G401.6 (cell line): Measurements from ENCODE around the gene KCNN1.
"Not testable (repeated sequence)": the region's sequence is repeated elsewhere in the genome, so short reads cannot be mapped to it uniquely, and the experiment has no call there.

ENCODE experiments used
- FAIRE-seq: peaks from 2 replicates; lab custom pipeline; 2012; peaks lifted over from hg19 to GRCh38; lab: Jason Lieb, UNC

The KCNN1 gene

GRCh38 chr19:18031401-18031800, 64.5 kb downstream of the KCNN1 start:
- FAIRE-seq: not testable (repeated sequence)

GRCh38 chr19:18032102-18032501, 65.2 kb downstream of the KCNN1 start:
- FAIRE-seq: not testable (repeated sequence)

DNA sequence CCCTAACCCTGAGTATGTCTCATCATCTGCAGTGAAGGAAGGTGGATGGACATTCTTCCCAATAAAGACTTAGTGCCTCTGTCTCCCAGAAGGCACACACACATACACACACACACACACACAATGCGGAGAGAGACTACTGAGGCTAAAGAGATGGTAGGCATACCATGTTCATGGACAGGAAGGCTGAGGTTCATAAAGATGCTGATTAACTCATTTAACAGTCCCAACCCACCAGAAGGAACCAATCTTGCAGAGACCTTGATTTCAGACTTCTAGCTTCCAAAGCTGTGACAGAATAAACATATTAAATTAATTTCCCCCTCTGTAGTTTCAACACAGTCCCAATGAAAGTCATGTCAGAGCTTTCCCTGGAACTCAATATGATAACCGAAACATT, 74.1 kb downstream of the KCNN1 start:
- FAIRE-seq: no peak

DNA sequence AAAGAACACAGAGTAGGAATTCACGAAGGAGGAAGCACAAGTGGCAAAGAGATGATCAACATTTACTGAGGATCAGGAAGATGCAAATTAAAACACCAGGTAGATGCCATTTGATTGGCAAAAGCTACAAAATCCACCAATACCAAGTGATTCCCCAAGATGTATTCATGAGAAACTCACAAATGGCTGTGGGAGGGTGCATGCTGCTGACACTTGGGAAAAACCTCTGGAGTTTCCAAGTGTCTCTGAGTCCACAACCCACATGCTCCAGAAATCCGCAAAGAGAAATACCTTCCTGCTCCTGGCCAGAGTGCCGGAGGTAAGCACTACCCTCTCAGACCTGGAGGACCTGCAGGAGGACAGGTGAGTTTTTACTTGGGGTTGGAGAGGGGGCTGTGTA, 76.8 kb downstream of the KCNN1 start:
- no peak for FAIRE-seq

GRCh38 chr19:18044825-18045304, 78.0 kb downstream of the KCNN1 start:
- FAIRE-seq: no peak

DNA sequence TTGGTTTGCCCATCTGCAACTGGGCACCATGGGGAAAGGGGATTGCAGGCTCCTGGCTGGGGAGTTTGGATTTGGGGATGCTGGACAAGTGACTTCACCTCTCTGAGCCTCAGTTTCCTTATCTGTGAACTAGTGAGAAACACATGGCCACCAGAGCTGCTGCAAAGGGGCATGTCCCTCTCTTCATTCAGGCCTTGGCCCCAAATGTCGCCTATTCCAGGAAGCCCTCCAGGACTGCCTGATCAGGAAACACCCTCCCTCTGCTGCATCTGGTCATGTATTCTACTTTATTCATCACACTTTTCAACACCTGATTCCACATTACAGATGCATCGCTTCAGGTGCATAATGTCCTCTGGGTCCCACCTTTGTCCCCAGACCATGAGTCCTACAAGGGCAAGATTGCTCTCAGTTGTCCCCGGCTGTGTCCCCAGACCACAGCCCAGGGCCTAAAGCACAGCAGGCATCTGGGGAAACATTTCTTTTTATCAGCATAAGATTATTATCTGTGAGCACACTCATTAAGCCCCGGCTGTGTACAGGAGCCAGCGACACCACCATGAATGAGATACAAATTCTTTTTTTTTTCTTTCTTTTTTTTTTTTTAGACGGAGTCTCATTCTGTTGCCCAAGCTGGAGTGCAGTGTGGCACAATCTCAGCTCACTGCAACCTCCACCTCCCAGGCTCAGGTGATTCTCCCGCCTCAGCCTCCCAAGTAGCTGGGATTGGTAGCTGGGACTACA, 78.6 kb downstream of the KCNN1 start:
- no peak for FAIRE-seq

GRCh38 chr19:18046059-18046718, 79.3 kb downstream of the KCNN1 start:
- no peak for FAIRE-seq

- FAIRE-seq: no peak
These were observed 82.5 kb downstream of the KCNN1 start for GRCh38 chr19:18049385-18049784.
